Measurements from ENCODE around the gene TCAP.
A peak's percentile ranks its signal among the peaks of the same experiment; 100 is the strongest.

Gene TCAP

DNA sequence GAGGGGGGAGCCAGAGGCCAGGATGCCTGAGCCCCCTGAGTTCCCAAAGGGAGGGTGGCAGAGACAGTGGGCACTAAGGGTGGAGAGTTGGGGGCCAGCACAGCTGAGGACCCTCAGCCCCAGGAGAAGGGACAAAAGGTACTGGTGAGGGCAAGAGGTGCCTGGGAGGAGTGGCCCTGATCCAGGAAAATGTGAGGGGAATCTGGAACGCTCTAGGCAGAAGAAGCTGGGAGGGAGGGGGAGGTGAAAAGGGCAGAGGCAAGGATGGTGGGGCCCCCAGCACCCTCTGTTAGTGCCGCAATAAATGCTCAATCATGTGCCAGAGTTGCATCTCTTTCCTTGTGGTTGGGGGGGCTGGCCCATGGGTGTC lies 1.1 kb downstream of the TCAP start:
- H3K9ac ChIP-seq (ENCODE audit: low read depth in 1 of 2, low read length in 2 of 2) = no peak overlapping the region
- peaks cover 7 to 9% of the 10 kb centered on the region in 2 donors for H3K36me3 ChIP-seq (ENCODE audit: control insufficient read depth in 2 of 2, insufficient read depth in 2 of 2, low read length in 2 of 2)
- H3K4me1 ChIP-seq (ENCODE audit: control insufficient read depth in 2 of 2, insufficient read depth in 2 of 2, low read length in 2 of 2) = peaks cover 33 to 40% of the 10 kb centered on the region in 2 donors

DNA sequence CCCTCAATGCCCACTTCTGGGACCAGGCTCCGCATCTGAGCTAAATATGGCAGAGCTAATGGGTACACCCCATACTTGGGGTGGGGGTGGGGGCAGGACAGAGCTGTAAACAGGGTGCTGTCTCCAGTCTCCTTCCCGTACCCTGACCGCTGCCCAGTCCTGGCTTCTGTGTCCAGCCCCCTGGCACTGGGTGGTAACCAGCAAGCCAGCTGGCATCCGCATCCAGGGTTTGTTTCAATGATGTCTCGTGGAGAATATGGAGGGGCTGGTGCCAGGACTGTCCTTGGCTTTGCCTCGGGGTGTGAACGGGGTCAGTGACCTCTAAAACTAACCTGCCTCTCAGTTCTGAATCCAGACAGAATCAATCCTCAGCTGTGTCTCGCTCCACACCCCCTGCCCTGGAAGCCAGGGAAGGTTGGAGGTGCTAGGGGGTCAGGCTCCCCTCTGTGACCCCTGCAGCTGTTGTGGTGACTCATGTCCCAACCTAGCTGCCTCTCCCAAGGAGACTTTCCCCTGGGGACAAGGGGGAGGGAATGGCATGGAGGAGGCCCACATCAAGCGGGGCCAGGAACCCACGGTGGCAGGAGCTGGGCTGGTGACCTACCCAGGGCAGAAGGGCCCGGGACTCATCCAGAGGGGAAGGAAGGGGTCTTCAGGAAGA lies 1.6 kb downstream of the TCAP start:
- Histone ChIP-seq H3K36me3 (ENCODE audit: control insufficient read depth in 2 of 2, insufficient read depth in 2 of 2, low read length in 2 of 2) (peaks cover 4 to 6% of the 10 kb centered on the region in 2 donors), H3K27me3 (ENCODE audit: control insufficient read depth in 2 of 2, insufficient read depth in 2 of 2, low read length in 2 of 2) (peaks cover 15 to 19% of the 10 kb centered on the region in 2 donors), H3K27ac (ENCODE audit: low read depth in 2 of 2, low read length in 2 of 2) (no peak overlapping the region), H3K4me3 (ENCODE audit: low read length in 2 of 2) (no peak overlapping the region), H3K9ac (ENCODE audit: low read depth in 1 of 2, low read length in 2 of 2) (no peak overlapping the region), H3K9me3 (ENCODE audit: control insufficient read depth in 2 of 2, low read length in 2 of 2) (no peaks in the 10 kb centered on the region), H3K4me1 (ENCODE audit: control insufficient read depth in 2 of 2, insufficient read depth in 2 of 2, low read length in 2 of 2) (peaks cover 37 to 44% of the 10 kb centered on the region in 2 donors)

More for the DNA sequence above, 1.1 kb downstream of the TCAP start:
- Histone ChIP-seq H3K9me3 (ENCODE audit: control insufficient read depth in 2 of 2, low read length in 2 of 2) (no peaks in the 10 kb centered on the region), H3K27me3 (ENCODE audit: control insufficient read depth in 2 of 2, insufficient read depth in 2 of 2, low read length in 2 of 2) (peaks cover 15 to 19% of the 10 kb centered on the region in 2 donors), H3K4me3 (ENCODE audit: low read length in 2 of 2) (no peak overlapping the region), H3K27ac (ENCODE audit: low read depth in 2 of 2, low read length in 2 of 2) (no peak overlapping the region)

DNA sequence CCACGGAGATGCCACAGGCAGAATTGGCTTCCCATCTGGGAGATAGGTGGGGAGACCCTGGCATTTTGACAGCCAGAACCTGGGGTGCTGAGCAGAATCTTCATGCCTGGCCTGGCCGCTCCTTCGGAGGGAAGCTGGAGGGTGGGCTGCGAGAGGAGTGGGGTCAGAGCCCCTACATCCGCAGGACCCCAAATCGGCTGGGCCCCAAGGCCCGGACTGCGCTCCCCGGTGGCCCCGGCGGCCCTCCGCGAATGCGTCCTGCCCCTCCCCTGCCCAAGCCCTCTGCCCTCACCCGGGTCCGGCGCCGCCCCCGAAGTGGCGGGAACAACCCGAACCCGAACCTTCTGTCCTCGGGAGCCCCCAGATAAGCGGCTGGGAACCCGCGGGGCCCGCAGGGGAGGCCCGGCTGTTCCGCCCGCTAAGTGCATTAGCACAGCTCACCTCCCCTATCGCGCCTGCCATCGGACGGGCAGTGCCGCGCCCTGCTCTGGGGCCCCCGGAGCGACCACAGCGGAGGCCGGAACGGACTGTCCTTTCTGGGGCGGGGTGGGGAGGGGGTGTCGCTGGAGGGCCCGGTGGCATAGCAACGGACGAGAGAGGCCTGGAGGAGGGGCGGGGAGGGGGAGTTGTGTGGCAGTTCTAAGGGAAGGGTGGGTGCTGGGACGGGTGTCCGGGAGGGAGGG lies 2.3 kb downstream of the TCAP start:
- no peak overlapping the region for H3K9ac ChIP-seq (ENCODE audit: low read depth in 1 of 2, low read length in 2 of 2)
- peaks cover 0 to 6% of the 10 kb centered on the region in 2 donors for H3K36me3 ChIP-seq (ENCODE audit: control insufficient read depth in 2 of 2, insufficient read depth in 2 of 2, low read length in 2 of 2)
- H3K4me1 ChIP-seq (ENCODE audit: control insufficient read depth in 2 of 2, insufficient read depth in 2 of 2, low read length in 2 of 2) = peaks cover 38 to 44% of the 10 kb centered on the region in 2 donors
- no peak overlapping the region for H3K4me3 ChIP-seq (ENCODE audit: low read length in 2 of 2)
- peaks cover 15 to 19% of the 10 kb centered on the region in 2 donors for H3K27me3 ChIP-seq (ENCODE audit: control insufficient read depth in 2 of 2, insufficient read depth in 2 of 2, low read length in 2 of 2)
- H3K9me3 ChIP-seq (ENCODE audit: control insufficient read depth in 2 of 2, low read length in 2 of 2) = no peaks in the 10 kb centered on the region
- no peak overlapping the region for H3K27ac ChIP-seq (ENCODE audit: low read depth in 2 of 2, low read length in 2 of 2)

DNA sequence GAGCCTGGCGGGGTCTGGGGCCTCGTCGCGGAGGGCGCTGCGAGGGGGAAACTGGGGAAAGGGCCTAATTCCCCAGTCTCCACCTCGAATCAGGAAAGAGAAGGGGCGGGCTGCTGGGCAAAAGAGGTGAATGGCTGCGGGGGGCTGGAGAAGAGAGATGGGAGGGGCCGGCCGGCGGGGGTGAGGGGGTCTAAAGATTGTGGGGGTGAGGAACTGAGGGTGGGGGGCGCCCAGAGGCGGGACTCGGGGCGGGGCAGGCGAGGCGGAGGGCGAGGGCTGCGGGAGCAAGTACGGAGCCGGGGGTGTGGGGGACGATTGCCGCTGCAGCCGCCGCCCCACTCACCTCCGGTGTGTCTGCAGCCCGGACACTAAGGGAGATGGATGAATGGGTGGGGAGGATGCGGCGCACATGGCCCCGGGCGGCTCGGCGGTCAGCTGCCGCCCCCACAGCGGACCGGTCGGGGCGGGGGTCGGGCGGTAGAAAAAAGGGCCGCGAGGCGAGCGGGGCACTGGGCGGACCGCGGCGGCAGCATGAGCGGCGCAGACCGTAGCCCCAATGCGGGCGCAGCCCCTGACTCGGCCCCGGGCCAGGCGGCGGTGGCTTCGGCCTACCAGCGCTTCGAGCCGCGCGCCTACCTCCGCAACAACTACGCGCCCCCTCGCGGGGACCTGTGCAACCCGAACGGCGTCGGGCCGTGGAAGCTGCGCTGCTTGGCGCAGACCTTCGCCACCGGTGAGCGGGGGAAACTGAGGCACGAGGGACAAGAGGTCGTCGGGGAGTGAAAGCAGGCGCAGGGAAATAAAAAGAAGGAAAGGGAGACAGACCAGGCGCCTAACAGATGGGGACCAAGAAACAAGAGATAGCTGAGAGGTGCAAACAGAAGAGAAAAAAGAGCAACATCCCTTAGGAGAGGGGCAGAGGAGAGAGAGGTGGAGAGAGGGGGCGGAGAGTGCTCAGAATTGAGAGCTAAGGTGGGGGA lies 3.1 kb downstream of the TCAP start, which contains the start of gene PNMT:
Gene PNMT (plus strand): TSS at position 509 of the 980 bp plus-strand sequence. CDS start 23 bp downstream, at position 532.
- Histone ChIP-seq H3K36me3 (ENCODE audit: control insufficient read depth in 2 of 2, insufficient read depth in 2 of 2, low read length in 2 of 2) (no peaks in the 10 kb centered on the region), H3K27ac (ENCODE audit: low read depth in 2 of 2, low read length in 2 of 2) (no peak within 1 kb of the TSS), H3K9ac (ENCODE audit: low read depth in 1 of 2, low read length in 2 of 2) (peak within 1 kb of the TSS; percentile 32 to 63), H3K4me1 (ENCODE audit: control insufficient read depth in 2 of 2, insufficient read depth in 2 of 2, low read length in 2 of 2) (peaks cover 31 to 38% of the 10 kb centered on the region in 2 donors), H3K9me3 (ENCODE audit: control insufficient read depth in 2 of 2, low read length in 2 of 2) (no peaks in the 10 kb centered on the region), H3K4me3 (ENCODE audit: low read length in 2 of 2) (peak within 1 kb of the TSS; percentile 20 to 40), H3K27me3 (ENCODE audit: control insufficient read depth in 2 of 2, insufficient read depth in 2 of 2, low read length in 2 of 2) (peaks cover 15 to 19% of the 10 kb centered on the region in 2 donors)

DNA sequence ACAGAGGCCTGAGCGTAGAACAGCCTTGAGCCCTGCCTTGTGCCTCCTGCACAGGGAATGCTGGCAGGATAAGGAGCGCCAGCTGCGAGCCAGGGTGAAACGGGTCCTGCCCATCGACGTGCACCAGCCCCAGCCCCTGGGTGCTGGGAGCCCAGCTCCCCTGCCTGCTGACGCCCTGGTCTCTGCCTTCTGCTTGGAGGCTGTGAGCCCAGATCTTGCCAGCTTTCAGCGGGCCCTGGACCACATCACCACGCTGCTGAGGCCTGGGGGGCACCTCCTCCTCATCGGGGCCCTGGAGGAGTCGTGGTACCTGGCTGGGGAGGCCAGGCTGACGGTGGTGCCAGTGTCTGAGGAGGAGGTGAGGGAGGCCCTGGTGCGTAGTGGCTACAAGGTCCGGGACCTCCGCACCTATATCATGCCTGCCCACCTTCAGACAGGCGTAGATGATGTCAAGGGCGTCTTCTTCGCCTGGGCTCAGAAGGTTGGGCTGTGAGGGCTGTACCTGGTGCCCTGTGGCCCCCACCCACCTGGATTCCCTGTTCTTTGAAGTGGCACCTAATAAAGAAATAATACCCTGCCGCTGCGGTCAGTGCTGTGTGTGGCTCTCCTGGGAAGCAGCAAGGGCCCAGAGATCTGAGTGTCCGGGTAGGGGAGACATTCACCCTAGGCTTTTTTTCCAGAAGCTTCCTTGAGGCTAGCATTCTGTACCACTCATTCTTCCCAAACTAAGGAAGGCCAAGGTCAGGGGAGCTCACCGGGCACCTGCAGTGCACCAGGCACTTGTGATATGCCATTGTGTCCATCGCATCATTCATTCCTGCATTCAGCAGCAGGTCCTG lies 5.0 kb downstream of the TCAP start:
- no peak overlapping the region for H3K27ac ChIP-seq (ENCODE audit: low read depth in 2 of 2, low read length in 2 of 2)
- H3K4me3 ChIP-seq (ENCODE audit: low read length in 2 of 2) = no peak overlapping the region
- H3K4me1 ChIP-seq (ENCODE audit: control insufficient read depth in 2 of 2, insufficient read depth in 2 of 2, low read length in 2 of 2) = peaks cover 29 to 32% of the 10 kb centered on the region in 2 donors
- H3K36me3 ChIP-seq (ENCODE audit: control insufficient read depth in 2 of 2, insufficient read depth in 2 of 2, low read length in 2 of 2) = no peaks in the 10 kb centered on the region
- H3K9ac ChIP-seq (ENCODE audit: low read depth in 1 of 2, low read length in 2 of 2) = no peak overlapping the region
- no peaks in the 10 kb centered on the region for H3K9me3 ChIP-seq (ENCODE audit: control insufficient read depth in 2 of 2, low read length in 2 of 2)
- H3K27me3 ChIP-seq (ENCODE audit: control insufficient read depth in 2 of 2, insufficient read depth in 2 of 2, low read length in 2 of 2) = peaks cover 15 to 19% of the 10 kb centered on the region in 2 donors

DNA sequence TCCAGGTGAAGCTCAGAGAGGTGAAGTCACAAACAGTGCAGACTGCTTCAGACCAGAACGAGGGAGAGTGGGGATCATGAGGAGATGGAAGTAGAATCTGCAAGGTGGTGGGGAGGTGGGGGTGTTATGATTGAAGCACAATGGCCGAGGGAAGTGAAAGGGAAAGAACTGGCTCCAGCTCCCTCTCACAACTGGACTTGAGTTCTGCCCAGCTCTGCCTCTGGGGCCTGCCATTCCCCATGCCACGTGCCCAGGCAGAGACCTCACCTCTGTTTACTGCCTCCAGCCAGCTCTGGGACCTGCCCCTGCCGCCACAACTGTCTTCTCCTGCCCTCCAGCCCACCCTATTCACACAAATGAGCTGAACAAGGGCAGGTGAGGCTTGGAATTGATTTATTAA lies 5.6 kb downstream of the TCAP start:
- H3K27me3 ChIP-seq (ENCODE audit: control insufficient read depth in 2 of 2, insufficient read depth in 2 of 2, low read length in 2 of 2) = peaks cover 15 to 19% of the 10 kb centered on the region in 2 donors
- no peak overlapping the region for H3K4me3 ChIP-seq (ENCODE audit: low read length in 2 of 2)
- peaks cover 34 to 35% of the 10 kb centered on the region in 2 donors for H3K4me1 ChIP-seq (ENCODE audit: control insufficient read depth in 2 of 2, insufficient read depth in 2 of 2, low read length in 2 of 2)
- no peak overlapping the region for H3K27ac ChIP-seq (ENCODE audit: low read depth in 2 of 2, low read length in 2 of 2)
- H3K9ac ChIP-seq (ENCODE audit: low read depth in 1 of 2, low read length in 2 of 2) = no peak overlapping the region
- no peaks in the 10 kb centered on the region for H3K36me3 ChIP-seq (ENCODE audit: control insufficient read depth in 2 of 2, insufficient read depth in 2 of 2, low read length in 2 of 2)
- no peaks in the 10 kb centered on the region for H3K9me3 ChIP-seq (ENCODE audit: control insufficient read depth in 2 of 2, low read length in 2 of 2)

DNA sequence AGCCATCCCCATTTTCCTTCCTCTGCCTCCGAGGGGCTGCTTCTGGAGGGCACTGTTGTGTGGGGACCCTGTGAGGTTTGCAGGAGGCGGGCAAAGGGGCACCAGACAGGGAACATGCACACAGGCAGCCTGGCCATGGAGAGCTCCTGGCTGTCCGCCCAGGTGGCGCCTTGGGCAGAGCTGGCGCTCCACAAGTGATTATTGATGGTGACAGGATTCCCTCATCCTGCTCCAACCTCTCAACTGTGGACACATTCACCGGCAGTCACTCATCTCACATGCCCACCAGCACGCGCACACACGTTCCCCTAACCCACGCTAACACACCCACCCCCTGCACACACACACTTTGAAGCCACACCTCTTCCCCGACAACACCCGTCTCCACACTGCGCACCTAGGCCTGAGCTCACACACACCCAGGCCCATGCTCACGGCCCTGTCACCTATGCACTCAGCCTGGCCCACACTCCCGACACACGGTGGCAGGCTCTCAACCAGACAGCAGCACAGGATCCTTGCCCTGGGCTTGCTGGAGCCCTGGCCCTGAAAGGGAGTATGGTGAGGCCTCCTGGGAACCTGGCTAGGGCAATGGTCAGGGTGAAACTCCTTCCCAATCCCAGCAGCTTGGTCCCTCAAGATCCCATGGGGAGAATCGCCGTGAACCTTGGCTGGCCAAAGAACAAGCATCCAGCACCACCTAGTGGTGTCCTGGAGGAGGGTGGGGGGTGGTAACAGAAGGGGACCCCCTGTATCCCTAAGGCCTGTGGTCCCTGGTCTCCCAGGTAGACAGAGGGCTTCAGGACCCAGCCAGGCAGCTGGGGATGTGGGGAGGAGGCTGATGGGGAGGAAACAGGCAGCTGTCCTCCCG lies 6.7 kb downstream of the TCAP start:
- H3K36me3 ChIP-seq (ENCODE audit: control insufficient read depth in 2 of 2, insufficient read depth in 2 of 2, low read length in 2 of 2) = peaks cover 0 to 1% of the 10 kb centered on the region in 2 donors
- H3K9ac ChIP-seq (ENCODE audit: low read depth in 1 of 2, low read length in 2 of 2) = peak overlapping the region; percentile 52 to 58
- H3K9me3 ChIP-seq (ENCODE audit: control insufficient read depth in 2 of 2, low read length in 2 of 2) = no peaks in the 10 kb centered on the region
- H3K27ac ChIP-seq (ENCODE audit: low read depth in 2 of 2, low read length in 2 of 2) = peak overlapping the region; percentile 63 to 65
- peaks cover 40 to 43% of the 10 kb centered on the region in 2 donors for H3K4me1 ChIP-seq (ENCODE audit: control insufficient read depth in 2 of 2, insufficient read depth in 2 of 2, low read length in 2 of 2)
- H3K4me3 ChIP-seq (ENCODE audit: low read length in 2 of 2) = no peak overlapping the region
- H3K27me3 ChIP-seq (ENCODE audit: control insufficient read depth in 2 of 2, insufficient read depth in 2 of 2, low read length in 2 of 2) = peaks cover 10 to 13% of the 10 kb centered on the region in 2 donors

DNA sequence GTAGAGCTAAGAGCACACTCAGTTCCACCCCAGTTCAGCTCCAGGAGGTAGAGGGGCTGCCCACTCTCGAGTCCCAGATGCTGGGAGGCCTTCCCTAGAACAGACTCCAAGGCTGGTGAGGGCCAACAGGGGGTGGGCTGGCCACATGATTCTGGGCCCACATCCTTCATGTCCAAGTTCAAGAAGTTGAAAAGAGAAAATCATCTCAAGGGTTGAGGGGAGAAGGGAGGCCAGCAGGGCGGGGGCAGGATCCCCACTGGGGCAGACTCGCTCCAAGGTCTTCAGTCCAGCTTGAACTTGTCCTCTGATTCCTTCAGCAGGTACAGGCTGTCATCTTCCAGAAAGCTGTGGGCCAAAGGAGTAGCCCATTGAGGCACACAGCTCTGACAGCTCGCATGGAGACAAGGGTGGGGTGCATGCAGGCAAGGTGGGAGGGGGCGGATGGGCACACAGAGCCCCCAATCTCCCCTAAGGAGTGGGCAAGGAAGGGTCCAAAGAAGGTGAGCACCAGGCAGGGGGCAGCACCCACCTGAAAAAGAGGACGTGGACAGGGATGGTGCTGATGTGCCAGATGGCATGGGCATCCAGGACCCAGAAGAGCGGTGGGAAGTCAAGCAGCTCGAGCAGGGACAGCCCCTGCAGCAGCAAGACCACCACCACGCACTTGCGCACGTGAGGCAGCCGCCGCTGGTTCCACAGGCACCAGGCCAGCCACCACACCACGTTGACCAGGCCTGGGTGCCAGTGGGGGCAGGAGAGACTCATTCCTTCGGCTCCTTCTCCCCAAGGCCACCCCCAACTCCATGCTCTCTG lies 7.6 kb downstream of the TCAP start:
- peak overlapping the region; percentile 63 to 65 for H3K27ac ChIP-seq (ENCODE audit: low read depth in 2 of 2, low read length in 2 of 2)
- no peaks in the 10 kb centered on the region for H3K9me3 ChIP-seq (ENCODE audit: control insufficient read depth in 2 of 2, low read length in 2 of 2)
- no peak overlapping the region for H3K4me3 ChIP-seq (ENCODE audit: low read length in 2 of 2)
- H3K4me1 ChIP-seq (ENCODE audit: control insufficient read depth in 2 of 2, insufficient read depth in 2 of 2, low read length in 2 of 2) = peaks cover 41 to 46% of the 10 kb centered on the region in 2 donors
- peaks cover 8% of the 10 kb centered on the region in 2 donors for H3K27me3 ChIP-seq (ENCODE audit: control insufficient read depth in 2 of 2, insufficient read depth in 2 of 2, low read length in 2 of 2)
- H3K36me3 ChIP-seq (ENCODE audit: control insufficient read depth in 2 of 2, insufficient read depth in 2 of 2, low read length in 2 of 2) = peaks cover 0 to 3% of the 10 kb centered on the region in 2 donors
- peak overlapping the region in 1 of 2 donors; percentile 52 for H3K9ac ChIP-seq (ENCODE audit: low read depth in 1 of 2, low read length in 2 of 2)
